GM23338 (cell line): ENCODE results near the gene ARMC8.

ENCODE experiments used
- EZH2phosphoT487 ChIP-seq: fragments of 200-600 bp; sonication (generic); IDR thresholded peaks from one replicate; pipeline ENCODE4 v1.8.1; 2018; ENCODE audit warnings: antibody characterized with exemption; ENCODE audit not compliant: unreplicated experiment
- POLR2AphosphoS5 ChIP-seq: IDR thresholded peaks from 2 replicates; pipeline ENCODE4 v1.6.1; 2016; ENCODE audit warnings: antibody characterized with exemption, low read depth
- TF ChIP-seq, protein P1 (sequence below), 2 experiments: fragments of 200-600 bp in 1 of 2; sonication (generic) in 1 of 2; conservative IDR thresholded peaks; 2 replicates each; pipeline versions ENCODE4 v1.5.1 to v1.6.1; 2016 to 2017; ENCODE audit warnings: antibody characterized with exemption in 2 of 2, low read depth in 2 of 2, mild to moderate bottlenecking in 2 of 2, moderate library complexity in 1 of 2
- TF ChIP-seq, protein P2 (sequence below): IDR thresholded peaks from one replicate; pipeline ENCODE4 v1.6.1; 2018; ENCODE audit warnings: antibody characterized with exemption; ENCODE audit not compliant: unreplicated experiment

- no peak for TF ChIP-seq POLR2AphosphoS5
- no peak for TF ChIP-seq EZH2phosphoT487
- TF ChIP-seq, protein P1, sequence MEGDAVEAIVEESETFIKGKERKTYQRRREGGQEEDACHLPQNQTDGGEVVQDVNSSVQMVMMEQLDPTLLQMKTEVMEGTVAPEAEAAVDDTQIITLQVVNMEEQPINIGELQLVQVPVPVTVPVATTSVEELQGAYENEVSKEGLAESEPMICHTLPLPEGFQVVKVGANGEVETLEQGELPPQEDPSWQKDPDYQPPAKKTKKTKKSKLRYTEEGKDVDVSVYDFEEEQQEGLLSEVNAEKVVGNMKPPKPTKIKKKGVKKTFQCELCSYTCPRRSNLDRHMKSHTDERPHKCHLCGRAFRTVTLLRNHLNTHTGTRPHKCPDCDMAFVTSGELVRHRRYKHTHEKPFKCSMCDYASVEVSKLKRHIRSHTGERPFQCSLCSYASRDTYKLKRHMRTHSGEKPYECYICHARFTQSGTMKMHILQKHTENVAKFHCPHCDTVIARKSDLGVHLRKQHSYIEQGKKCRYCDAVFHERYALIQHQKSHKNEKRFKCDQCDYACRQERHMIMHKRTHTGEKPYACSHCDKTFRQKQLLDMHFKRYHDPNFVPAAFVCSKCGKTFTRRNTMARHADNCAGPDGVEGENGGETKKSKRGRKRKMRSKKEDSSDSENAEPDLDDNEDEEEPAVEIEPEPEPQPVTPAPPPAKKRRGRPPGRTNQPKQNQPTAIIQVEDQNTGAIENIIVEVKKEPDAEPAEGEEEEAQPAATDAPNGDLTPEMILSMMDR (conservative IDR thresholded peaks at IDR 0.05; ENCODE audit: low read depth in 2 of 2), result no peak
- TF ChIP-seq, protein P2, sequence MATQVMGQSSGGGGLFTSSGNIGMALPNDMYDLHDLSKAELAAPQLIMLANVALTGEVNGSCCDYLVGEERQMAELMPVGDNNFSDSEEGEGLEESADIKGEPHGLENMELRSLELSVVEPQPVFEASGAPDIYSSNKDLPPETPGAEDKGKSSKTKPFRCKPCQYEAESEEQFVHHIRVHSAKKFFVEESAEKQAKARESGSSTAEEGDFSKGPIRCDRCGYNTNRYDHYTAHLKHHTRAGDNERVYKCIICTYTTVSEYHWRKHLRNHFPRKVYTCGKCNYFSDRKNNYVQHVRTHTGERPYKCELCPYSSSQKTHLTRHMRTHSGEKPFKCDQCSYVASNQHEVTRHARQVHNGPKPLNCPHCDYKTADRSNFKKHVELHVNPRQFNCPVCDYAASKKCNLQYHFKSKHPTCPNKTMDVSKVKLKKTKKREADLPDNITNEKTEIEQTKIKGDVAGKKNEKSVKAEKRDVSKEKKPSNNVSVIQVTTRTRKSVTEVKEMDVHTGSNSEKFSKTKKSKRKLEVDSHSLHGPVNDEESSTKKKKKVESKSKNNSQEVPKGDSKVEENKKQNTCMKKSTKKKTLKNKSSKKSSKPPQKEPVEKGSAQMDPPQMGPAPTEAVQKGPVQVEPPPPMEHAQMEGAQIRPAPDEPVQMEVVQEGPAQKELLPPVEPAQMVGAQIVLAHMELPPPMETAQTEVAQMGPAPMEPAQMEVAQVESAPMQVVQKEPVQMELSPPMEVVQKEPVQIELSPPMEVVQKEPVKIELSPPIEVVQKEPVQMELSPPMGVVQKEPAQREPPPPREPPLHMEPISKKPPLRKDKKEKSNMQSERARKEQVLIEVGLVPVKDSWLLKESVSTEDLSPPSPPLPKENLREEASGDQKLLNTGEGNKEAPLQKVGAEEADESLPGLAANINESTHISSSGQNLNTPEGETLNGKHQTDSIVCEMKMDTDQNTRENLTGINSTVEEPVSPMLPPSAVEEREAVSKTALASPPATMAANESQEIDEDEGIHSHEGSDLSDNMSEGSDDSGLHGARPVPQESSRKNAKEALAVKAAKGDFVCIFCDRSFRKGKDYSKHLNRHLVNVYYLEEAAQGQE, result no peak
These were observed 32.2 kb downstream of the ARMC8 start for GRCh38 chr3:138219255-138219654.
